IMR-90 (cell line): ENCODE measurements around the gene CELF5. TPM values are rescaled to one million over a fixed set of nuclear protein-coding genes. Genes with fewer than 3 reads are reported as not detected.

Experiments
- ATAC-seq: fragments of 200-7000 bp; cut with Tn5 transposase; 2 replicates; pipeline ENCODE4 v1.9.1; 2020; ENCODE audit warnings: low read depth, mild to moderate bottlenecking, moderate library complexity
- BruUV-seq: library from RNA; stranded (reverse); fragments of 400-500 nt; replicated peaks from 2 replicates; lab custom pipeline; 2021; lab: Mats Ljungman, UMichigan
- CTCF ChIA-PET: fragments of 300-600 bp; formaldehyde crosslinking; extraction: SDS; loops from one replicate; lab custom pipeline; 2021; ENCODE audit warnings: antibody characterized with exemption; lab: Yijun Ruan, JAX
- POLR2A ChIA-PET: fragments of 300-600 bp; sonication (Branson Sonifier 250); formaldehyde crosslinking; loops from one replicate; lab custom pipeline; 2022; ENCODE audit warnings: antibody characterized with exemption; ENCODE audit not compliant: unreplicated experiment; lab: Charles Lee
- DNase-seq: peaks from one replicate; pipeline ENCODE4 v3.0.0; 2013
- H2AFZ ChIP-seq: replicated peaks from 2 replicates; pipeline ENCODE3; 2013; ENCODE audit warnings: low read length, mild to moderate bottlenecking; ENCODE audit not compliant: poor library complexity
- H2AK5ac ChIP-seq: 2 replicates; pipeline ENCODE4 v1.6.1; 2013; ENCODE audit warnings: low read depth, low read length, inconsistent platforms
- H2AK9ac ChIP-seq: replicated peaks from 2 replicates; pipeline ENCODE3; 2013; ENCODE audit warnings: mild to moderate bottlenecking, low read depth, low read length, moderate library complexity; ENCODE audit not compliant: poor library complexity
- H2BK120ac ChIP-seq: 2 replicates; pipeline ENCODE4 v1.6.1; 2013; ENCODE audit warnings: low read depth, low read length, inconsistent platforms
- H2BK15ac ChIP-seq: 3 replicates; pipeline ENCODE4 v1.6.1; 2013; ENCODE audit warnings: low read depth, low read length, inconsistent platforms
- H2BK20ac ChIP-seq: 2 replicates; pipeline ENCODE4 v1.6.1; 2013; ENCODE audit warnings: low read depth, mild to moderate bottlenecking, inconsistent platforms, low read length, moderate library complexity
- H2BK5ac ChIP-seq: 2 replicates; pipeline ENCODE4 v1.6.1; 2013; ENCODE audit warnings: mild to moderate bottlenecking, low read depth, low read length, inconsistent platforms; ENCODE audit not compliant: poor library complexity, severe bottlenecking
- H3K14ac ChIP-seq: replicated peaks from 2 replicates; pipeline ENCODE4 v1.6.1; 2013; ENCODE audit warnings: low read depth, low read length, inconsistent platforms
- H3K18ac ChIP-seq: 2 replicates; pipeline ENCODE4 v1.6.1; 2013; ENCODE audit warnings: low read depth, low read length, control low read depth
- H3K23ac ChIP-seq: 2 replicates; pipeline ENCODE4 v1.6.1; 2013; ENCODE audit warnings: low read depth, low read length, inconsistent platforms
- H3K27ac ChIP-seq: 2 replicates; pipeline ENCODE4 v1.5.1; 2013; ENCODE audit warnings: mild to moderate bottlenecking, control low read depth, low read length; ENCODE audit not compliant: insufficient read depth
- H3K27me3 ChIP-seq: 2 replicates; pipeline ENCODE4 v1.6.1; 2013; ENCODE audit warnings: low read length; ENCODE audit not compliant: control insufficient read depth, insufficient read depth
- H3K36me3 ChIP-seq: 2 replicates; pipeline ENCODE4 v1.6.1; 2013; ENCODE audit warnings: low read length, mixed read lengths; ENCODE audit not compliant: control insufficient read depth, insufficient read depth
- H3K4ac ChIP-seq: 2 replicates; pipeline ENCODE4 v1.6.1; 2013; ENCODE audit warnings: low read depth, low read length, inconsistent platforms
- H3K4me1 ChIP-seq: 2 replicates; pipeline ENCODE4 v1.6.1; 2013; ENCODE audit warnings: low read length, mixed read lengths; ENCODE audit not compliant: control insufficient read depth, insufficient read depth
- H3K4me2 ChIP-seq: 2 replicates; pipeline ENCODE4 v1.6.1; 2013; ENCODE audit warnings: low read depth, mild to moderate bottlenecking, control low read depth, low read length, moderate library complexity
- H3K4me3 ChIP-seq: 2 replicates; pipeline ENCODE4 v1.5.1; 2013; ENCODE audit warnings: low read depth, mild to moderate bottlenecking, control low read depth, low read length, moderate library complexity; ENCODE audit not compliant: insufficient read depth
- H3K56ac ChIP-seq: 2 replicates; pipeline ENCODE4 v1.6.1; 2013; ENCODE audit warnings: low read length, inconsistent platforms; ENCODE audit not compliant: insufficient read depth; ENCODE audit errors: extremely low read depth
- H3K79me1 ChIP-seq, 2 experiments: 2 replicates each; pipeline ENCODE4 v1.6.1; 2013; ENCODE audit warnings: low read length in 2 of 2, inconsistent platforms in 1 of 2, low read depth in 1 of 2
- H3K9ac ChIP-seq: 2 replicates; pipeline ENCODE4 v1.6.1; 2013; ENCODE audit warnings: low read depth, low read length, control low read depth
- H3K9me1 ChIP-seq: 2 replicates; pipeline ENCODE4 v1.6.1; 2013; ENCODE audit warnings: low read length, inconsistent platforms; ENCODE audit not compliant: insufficient read depth
- H3K9me3 ChIP-seq: 2 replicates; pipeline ENCODE4 v1.6.1; 2013; ENCODE audit warnings: low read length; ENCODE audit not compliant: control insufficient read depth, insufficient read depth
- H4K20me1 ChIP-seq: 2 replicates; pipeline ENCODE4 v1.6.1; 2013; ENCODE audit warnings: low read length, inconsistent platforms; ENCODE audit not compliant: insufficient read depth
- H4K5ac ChIP-seq: 2 replicates; pipeline ENCODE4 v1.6.1; 2013; ENCODE audit warnings: mild to moderate bottlenecking, low read depth, low read length, control low read depth
- H4K8ac ChIP-seq, 2 experiments: 2 replicates each; pipeline ENCODE4 v1.6.1; 2013; ENCODE audit warnings: low read depth in 2 of 2, low read length in 2 of 2, control low read depth in 1 of 2, inconsistent platforms in 1 of 2
- H4K91ac ChIP-seq: 2 replicates; pipeline ENCODE4 v1.6.1; 2013; ENCODE audit warnings: low read depth, low read length, inconsistent platforms; ENCODE audit not compliant: insufficient read depth
- CHD1 ChIP-seq: IDR thresholded peaks from 2 replicates; pipeline ENCODE4 v1.6.1; 2012; ENCODE audit warnings: low read depth, low read length, improper control_type of control experiment
- MAFK ChIP-seq: IDR thresholded peaks from 2 replicates; pipeline ENCODE4 v1.6.1; 2012; ENCODE audit warnings: low read depth, low read length, improper control_type of control experiment
- MAZ ChIP-seq: IDR thresholded peaks from 2 replicates; pipeline ENCODE4 v1.6.1; 2012; ENCODE audit warnings: low read depth, mild to moderate bottlenecking, low read length, improper control_type of control experiment, moderate library complexity, borderline replicate concordance
- MXI1 ChIP-seq: IDR thresholded peaks from 2 replicates; pipeline ENCODE4 v1.6.1; 2012; ENCODE audit warnings: low read depth, mild to moderate bottlenecking, low read length, moderate library complexity, borderline replicate concordance
- NFE2L2 ChIP-seq: fragments of 150-350 bp; IDR thresholded peaks from 2 replicates; pipeline ENCODE4 v1.6.1; 2016; ENCODE audit warnings: low read depth, mild to moderate bottlenecking, low read length
- POLR2A ChIP-seq: IDR thresholded peaks from 2 replicates; pipeline ENCODE4 v1.6.1; 2012; ENCODE audit warnings: mild to moderate bottlenecking, low read depth, low read length
- RAD21 ChIP-seq: IDR thresholded peaks from 2 replicates; pipeline ENCODE4 v1.6.1; 2012; ENCODE audit warnings: low read length, improper control_type of control experiment
- RCOR1 ChIP-seq: IDR thresholded peaks from 2 replicates; pipeline ENCODE4 v1.6.1; 2012; ENCODE audit warnings: mild to moderate bottlenecking, low read length, improper control_type of control experiment; ENCODE audit not compliant: insufficient replicate concordance
- RFX5 ChIP-seq: IDR thresholded peaks from 2 replicates; pipeline ENCODE4 v1.8.0; 2012; ENCODE audit warnings: low read depth, mild to moderate bottlenecking, low read length, moderate library complexity
- SMC3 ChIP-seq: fragments of 150-350 bp; IDR thresholded peaks from 2 replicates; pipeline ENCODE4 v1.6.1; 2016; ENCODE audit warnings: low read depth, mild to moderate bottlenecking, antibody characterized with exemption, low read length, moderate library complexity
- WGBS, 2 experiments: methylation state at CpG; one replicate each; pipeline versions ENCODE4 v1.1.5 to v1.1.7; 2013; ENCODE audit warnings: missing lambda C conversion rate in 2 of 2; ENCODE audit not compliant: insufficient read length in 1 of 2; ENCODE audit errors: extremely low coverage in 2 of 2; 5-methylcytosine and 5-hydroxymethylcytosine counted together
- dilution Hi-C: fragments of 300-500 bp; cut with HindIII; formaldehyde crosslinking; loops from one replicate; pipeline ENCODE4 v1.14.3; 2018; ENCODE audit warnings: low sequenced_read_pairs; ENCODE audit not compliant: unreplicated experiment
- in situ Hi-C: fragments of 300-500 bp; cut with MboI; formaldehyde crosslinking; loops from 3 replicates; pipeline ENCODE4 v1.14.3; 2019; ENCODE audit warnings: low sequenced_read_pairs, inconsistent platforms, mixed read lengths
- intact Hi-C: fragments of 100-400 bp; cut with micrococcal nuclease; formaldehyde crosslinking; loops from 2 replicates; pipeline ENCODE4 v1.10.0; 2022
- polyA plus RNA-seq, 3 experiments: library from polyadenylated mRNA; depleted of rRNA; stranded (reverse); fragments of >200 nt; gene quantifications; 2 replicates each; pipeline ENCODE4 v1.2.3, GENCODE V29; 2012; ENCODE audit warnings: low replicate concordance in 1 of 3
- total RNA-seq: library from RNA; depleted of rRNA; stranded (reverse); fragments of >200 nt; gene quantifications from 2 replicates; pipeline ENCODE4 v1.2.3, GENCODE V29; 2012
- TF ChIP-seq, protein P1 (sequence below): fragments of 150-350 bp; IDR thresholded peaks from 2 replicates; pipeline ENCODE4 v1.6.1; 2017; ENCODE audit warnings: mild to moderate bottlenecking, antibody characterized with exemption, low read length, low read depth
- TF ChIP-seq, protein P2 (sequence below): fragments of 150-350 bp; IDR thresholded peaks from 2 replicates; pipeline ENCODE4 v1.6.1; 2016; ENCODE audit warnings: low read depth, mild to moderate bottlenecking, low read length, moderate library complexity, borderline replicate concordance
- TF ChIP-seq, protein P3 (sequence below): conservative IDR thresholded peaks from 2 replicates; pipeline ENCODE4 v1.5.1; 2012; ENCODE audit warnings: mild to moderate bottlenecking, low read depth, low read length, improper control_type of control experiment

The CELF5 gene
- total and polyA plus RNA-seq, 2 of the 4 experiments (the other 2 are of a cell fraction), result 0.02 TPM; not detected in 1

DNA sequence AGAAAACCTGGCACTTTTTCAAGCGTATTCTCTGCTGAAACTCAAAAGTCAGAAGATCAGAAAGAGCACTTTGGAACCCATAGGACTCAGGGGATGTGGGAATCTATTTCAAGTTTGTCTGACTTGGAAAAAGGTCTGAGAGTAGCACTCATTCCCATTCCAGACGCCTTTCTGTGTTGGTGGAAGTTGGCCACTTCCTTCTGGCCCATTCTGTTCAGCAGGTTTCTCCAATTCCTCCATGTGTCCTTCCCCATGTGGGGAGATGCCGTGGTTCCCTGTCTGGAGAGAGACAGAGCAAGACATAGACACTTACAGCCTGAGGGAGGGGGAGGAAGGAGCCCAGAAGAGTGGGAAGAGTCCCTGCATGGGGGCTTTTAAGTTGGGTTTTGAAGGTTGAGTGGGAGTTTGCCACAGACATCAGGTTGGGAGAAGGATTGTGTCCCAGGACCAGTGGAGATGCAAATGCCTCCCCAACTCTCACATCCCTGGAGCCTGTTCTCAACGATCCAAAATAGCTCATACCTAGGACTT, 48.0 kb downstream of the CELF5 start:
- Histone ChIP-seq H3K9me1 (0 out of 2 replicates have a peak, but pooled peaks cover 3% of the 10 kb centered on the region), H3K79me1 (no peaks in the 10 kb centered on the region), H3K4me2 (no peak overlapping the region), H2BK120ac (no peak overlapping the region), H2AK5ac (no peak overlapping the region), H3K27ac (no peak overlapping the region), H3K4ac (no peak overlapping the region), H3K9me3 (peaks cover 6% of the 10 kb centered on the region), H3K14ac (no peak overlapping the region), H3K23ac (no peak overlapping the region), H3K56ac (no peak overlapping the region), H2AFZ (no peak overlapping the region), H3K4me1 (0 out of 2 replicates have a peak, but pooled peaks cover 2% of the 10 kb centered on the region), H4K5ac (no peak overlapping the region), H2BK5ac (no peak overlapping the region), H4K8ac (no peak overlapping the region), H3K27me3 (peaks cover 54% of the 10 kb centered on the region), H4K91ac (no peak overlapping the region), H3K4me3 (no peak overlapping the region), H2AK9ac (no peak overlapping the region), H3K18ac (no peak overlapping the region), H3K9ac (no peak overlapping the region), H3K36me3 (no peaks in the 10 kb centered on the region), H2BK15ac (no peak overlapping the region), H4K20me1 (no peaks in the 10 kb centered on the region), H2BK20ac (no peak overlapping the region)
- WGBS, 2 experiments, result 40% methylated on average over 1 of the region's 4 CpGs; no CpG with 5 or more reads in 1 of the 2 experiments
- CTCF ChIA-PET, result no interaction called here
- no peak for DNase-seq
- intact Hi-C loops, result no loop called here
- POLR2A ChIA-PET, result no interaction called here
- in situ Hi-C loops, result no loop called here
- dilution Hi-C loops, result no loop called here
- no TSS peak for BruUV-seq
- TF ChIP-seq, protein P1, sequence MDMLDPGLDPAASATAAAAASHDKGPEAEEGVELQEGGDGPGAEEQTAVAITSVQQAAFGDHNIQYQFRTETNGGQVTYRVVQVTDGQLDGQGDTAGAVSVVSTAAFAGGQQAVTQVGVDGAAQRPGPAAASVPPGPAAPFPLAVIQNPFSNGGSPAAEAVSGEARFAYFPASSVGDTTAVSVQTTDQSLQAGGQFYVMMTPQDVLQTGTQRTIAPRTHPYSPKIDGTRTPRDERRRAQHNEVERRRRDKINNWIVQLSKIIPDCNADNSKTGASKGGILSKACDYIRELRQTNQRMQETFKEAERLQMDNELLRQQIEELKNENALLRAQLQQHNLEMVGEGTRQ, result no peak
- TF ChIP-seq RAD21, result no peak
- no peak for TF ChIP-seq SMC3
- TF ChIP-seq RFX5, result no peak
- no peak for TF ChIP-seq MXI1
- no peak for TF ChIP-seq RCOR1
- TF ChIP-seq, protein P2, sequence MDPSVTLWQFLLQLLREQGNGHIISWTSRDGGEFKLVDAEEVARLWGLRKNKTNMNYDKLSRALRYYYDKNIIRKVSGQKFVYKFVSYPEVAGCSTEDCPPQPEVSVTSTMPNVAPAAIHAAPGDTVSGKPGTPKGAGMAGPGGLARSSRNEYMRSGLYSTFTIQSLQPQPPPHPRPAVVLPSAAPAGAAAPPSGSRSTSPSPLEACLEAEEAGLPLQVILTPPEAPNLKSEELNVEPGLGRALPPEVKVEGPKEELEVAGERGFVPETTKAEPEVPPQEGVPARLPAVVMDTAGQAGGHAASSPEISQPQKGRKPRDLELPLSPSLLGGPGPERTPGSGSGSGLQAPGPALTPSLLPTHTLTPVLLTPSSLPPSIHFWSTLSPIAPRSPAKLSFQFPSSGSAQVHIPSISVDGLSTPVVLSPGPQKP, result no peak
- TF ChIP-seq, protein P3, sequence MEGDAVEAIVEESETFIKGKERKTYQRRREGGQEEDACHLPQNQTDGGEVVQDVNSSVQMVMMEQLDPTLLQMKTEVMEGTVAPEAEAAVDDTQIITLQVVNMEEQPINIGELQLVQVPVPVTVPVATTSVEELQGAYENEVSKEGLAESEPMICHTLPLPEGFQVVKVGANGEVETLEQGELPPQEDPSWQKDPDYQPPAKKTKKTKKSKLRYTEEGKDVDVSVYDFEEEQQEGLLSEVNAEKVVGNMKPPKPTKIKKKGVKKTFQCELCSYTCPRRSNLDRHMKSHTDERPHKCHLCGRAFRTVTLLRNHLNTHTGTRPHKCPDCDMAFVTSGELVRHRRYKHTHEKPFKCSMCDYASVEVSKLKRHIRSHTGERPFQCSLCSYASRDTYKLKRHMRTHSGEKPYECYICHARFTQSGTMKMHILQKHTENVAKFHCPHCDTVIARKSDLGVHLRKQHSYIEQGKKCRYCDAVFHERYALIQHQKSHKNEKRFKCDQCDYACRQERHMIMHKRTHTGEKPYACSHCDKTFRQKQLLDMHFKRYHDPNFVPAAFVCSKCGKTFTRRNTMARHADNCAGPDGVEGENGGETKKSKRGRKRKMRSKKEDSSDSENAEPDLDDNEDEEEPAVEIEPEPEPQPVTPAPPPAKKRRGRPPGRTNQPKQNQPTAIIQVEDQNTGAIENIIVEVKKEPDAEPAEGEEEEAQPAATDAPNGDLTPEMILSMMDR, result no peak
- no peak for TF ChIP-seq CHD1
- no peak for TF ChIP-seq POLR2A
- no peak for TF ChIP-seq NFE2L2
- no peak for TF ChIP-seq MAFK
- no peak for TF ChIP-seq MAZ
- no peak for ATAC-seq
